Measurements from ENCODE around the gene PRIM2.
"Not testable (repeated sequence)": the region's sequence is repeated elsewhere in the genome, so short reads cannot be mapped to it uniquely, and the experiment has no call there.

GRCh38 chr6:57293472-57293871 lies 24.0 kb upstream of the PRIM2 start:
- TF ChIP-seq CTCF (IDR thresholded peaks at IDR 0.05; ENCODE audit: low read length); EZH2 (optimal IDR thresholded peaks at IDR 0.05; ENCODE audit: low read depth, low read length); EZH2phosphoT487 (IDR thresholded peaks at IDR 0.05; ENCODE audit: low read length): not testable (repeated sequence)
